PC-9 (cell line): ENCODE results near the gene NCAPH2. TPM values are rescaled to one million over a fixed set of nuclear protein-coding genes. Genes with fewer than 3 reads are reported as not detected.

Source experiments
- BruUV-seq: library from RNA; stranded (reverse); fragments of 400-500 nt; replicated peaks from 2 replicates; lab custom pipeline; 2021; lab: Mats Ljungman, UMichigan
- CTCF ChIA-PET: fragments of 300-600 bp; sonication (Branson Sonifier 250); formaldehyde crosslinking; loops from one replicate; lab custom pipeline; 2022; ENCODE audit warnings: antibody characterized with exemption; lab: Charles Lee
- POLR2A ChIA-PET: fragments of 300-600 bp; sonication (Branson Sonifier 250); formaldehyde crosslinking; loops from one replicate; lab custom pipeline; 2022; ENCODE audit warnings: antibody characterized with exemption; ENCODE audit not compliant: unreplicated experiment; lab: Charles Lee
- DNase-seq, 2 experiments: peaks; one replicate each; pipeline versions ENCODE4 v3.0.0 to v3.0.0-alpha.2; 2015 to 2022; ENCODE audit warnings: mixed read lengths in 1 of 2
- H2AFZ ChIP-seq: fragments of 200-600 bp; sonication (generic); 2 replicates; pipeline ENCODE4 v1.8.1; 2017; ENCODE audit warnings: antibody characterized with exemption
- H3F3A ChIP-seq: fragments of 200-600 bp; sonication (generic); 2 replicates; pipeline ENCODE4 v1.8.1; 2017; ENCODE audit warnings: antibody characterized with exemption, mild to moderate bottlenecking, low read depth; ENCODE audit not compliant: insufficient read depth
- H3K27ac ChIP-seq: fragments of 200-600 bp; sonication (generic); 2 replicates; pipeline ENCODE4 v1.6.1; 2016; ENCODE audit warnings: mixed run types
- H3K27me3 ChIP-seq: fragments of 200-600 bp; sonication (generic); 2 replicates; pipeline ENCODE4 v1.6.1; 2016; ENCODE audit warnings: low read depth, mixed run types; ENCODE audit not compliant: insufficient read depth
- H3K36me3 ChIP-seq: fragments of 200-600 bp; sonication (generic); 2 replicates; pipeline ENCODE4 v1.6.1; 2016; ENCODE audit warnings: low read depth, mixed run types
- H3K4me1 ChIP-seq: fragments of 200-600 bp; sonication (generic); replicated peaks from 2 replicates; pipeline ENCODE4 v1.6.1; 2016; ENCODE audit warnings: mixed run types; ENCODE audit not compliant: insufficient read depth
- H3K4me2 ChIP-seq: fragments of 200-600 bp; sonication (generic); 2 replicates; pipeline ENCODE4 v1.6.1; 2017; ENCODE audit warnings: mixed run types
- H3K4me3 ChIP-seq: fragments of 200-600 bp; sonication (generic); 2 replicates; pipeline ENCODE4 v1.6.1; 2016; ENCODE audit warnings: mixed run types
- H3K79me2 ChIP-seq: fragments of 200-600 bp; sonication (generic); 2 replicates; pipeline ENCODE4 v1.6.1; 2017; ENCODE audit warnings: low read depth, mixed run types
- H3K9me2 ChIP-seq: fragments of 200-600 bp; sonication (generic); 2 replicates; pipeline ENCODE4 v1.8.1; 2017; ENCODE audit warnings: mild to moderate bottlenecking; ENCODE audit not compliant: insufficient read depth
- H3K9me3 ChIP-seq: fragments of 200-600 bp; sonication (generic); 2 replicates; pipeline ENCODE4 v1.8.1; 2016; ENCODE audit warnings: low read depth; ENCODE audit not compliant: insufficient read depth
- H4K20me1 ChIP-seq: fragments of 200-600 bp; sonication (generic); 2 replicates; pipeline ENCODE4 v1.8.1; 2017; ENCODE audit not compliant: insufficient read depth
- CTCF ChIP-seq: fragments of 200-600 bp; sonication (generic); conservative IDR thresholded peaks from 2 replicates; pipeline ENCODE4 v1.6.1; 2017; ENCODE audit warnings: mixed run types, antibody characterized with exemption, mild to moderate bottlenecking, moderate library complexity
- EZH2 ChIP-seq: fragments of 200-600 bp; sonication (generic); IDR thresholded peaks from 2 replicates; pipeline ENCODE4 v1.8.0; 2017; ENCODE audit warnings: antibody characterized with exemption, low read depth
- intact Hi-C: fragments of 100-400 bp; cut with micrococcal nuclease; formaldehyde crosslinking; loops from one replicate; pipeline ENCODE4 v1.10.0; 2022; ENCODE audit not compliant: unreplicated experiment
- total RNA-seq: library from RNA; stranded (reverse); gene quantifications from 2 replicates; pipeline ENCODE4 v1.2.3, GENCODE V29; 2021

The NCAPH2 gene
- total RNA-seq, 1 experiment from 2014 or later = 58.8 TPM

DNA sequence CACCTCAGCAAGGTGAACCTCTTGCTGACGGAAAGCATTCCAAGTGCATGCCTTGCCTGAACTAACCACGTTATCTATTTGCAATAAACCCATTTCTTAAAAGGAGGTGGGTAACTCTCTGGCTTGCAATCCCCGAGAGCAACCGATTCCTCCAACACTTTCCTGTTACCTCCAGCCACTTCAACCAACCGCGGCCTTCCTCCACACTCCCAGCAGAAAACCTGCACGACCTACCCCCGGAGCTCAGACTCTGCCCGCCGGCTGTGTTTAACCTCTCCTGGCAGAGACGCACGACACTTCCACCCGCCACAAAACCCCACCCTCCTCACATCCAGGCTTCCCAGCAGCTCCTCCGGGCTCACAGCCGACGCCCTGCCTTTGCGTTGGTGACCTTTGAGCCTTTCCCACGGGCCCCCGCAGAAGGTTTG lies 16.7 kb downstream of the NCAPH2 start:
- CTCF ChIA-PET = interaction anchor here (1.2 to 2.6 kb wide), 2 partner anchors 38 to 183 kb away, joined by 4 to 14 read pairs; partner anchors contain the start of gene SYCE3
- intact Hi-C loops = loop anchor here (2.0 kb wide), 1 partner anchor 16 kb away; the partner anchor contains the start of gene NCAPH2

DNA sequence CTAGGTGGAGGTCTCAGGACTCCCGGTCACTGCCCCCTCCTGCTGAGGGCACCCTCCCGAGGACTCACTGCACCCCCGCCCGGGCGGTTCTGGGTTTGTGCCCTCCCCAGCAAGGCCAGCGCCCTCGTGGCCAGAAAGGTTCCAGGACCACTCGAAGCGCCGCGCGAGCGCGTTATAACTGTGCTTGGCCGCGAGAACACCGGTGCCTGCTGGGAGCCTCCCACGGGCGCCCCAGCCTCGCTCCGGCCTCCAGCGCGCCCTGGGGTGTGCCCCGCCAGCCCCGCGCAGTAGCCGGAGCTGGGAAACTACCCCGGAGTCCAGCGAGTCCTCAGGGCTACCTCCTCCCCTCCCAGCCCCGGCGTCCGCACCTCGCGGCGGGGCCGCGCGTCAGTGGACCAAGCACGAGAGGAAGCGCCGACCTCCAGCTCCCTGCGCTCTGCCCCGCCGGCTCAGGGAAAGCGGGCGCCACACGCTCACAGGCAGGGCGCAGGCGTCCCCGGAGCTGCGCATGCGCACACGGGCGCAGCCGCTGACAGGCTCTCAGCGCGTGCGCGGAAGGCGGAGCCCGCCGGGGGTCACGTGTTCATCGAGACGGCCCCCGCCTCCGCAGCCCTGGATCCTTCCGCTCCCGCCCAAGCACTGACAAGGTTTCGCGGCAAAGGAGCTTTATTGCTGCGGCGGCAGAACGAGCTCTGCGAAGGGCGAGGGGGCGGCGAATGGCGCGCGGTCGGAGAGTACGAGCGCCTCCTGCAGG lies 17.3 kb downstream of the NCAPH2 start, which contains the start of gene SCO2:
TSS of gene SCO2 (minus strand) at position 495 of the 754 bp plus-strand sequence. CDS start 1,187 bp downstream, outside the sequence.
- peaks cover 23% of the 10 kb centered on the region for H3K4me1 ChIP-seq
- peak within 1 kb of the TSS; percentile 56 for H3K27ac ChIP-seq
- intact Hi-C loops = loop anchor here (2.0 kb wide), 1 partner anchor 16 kb away; the partner anchor contains the start of gene NCAPH2
- peaks cover 55% of the 10 kb centered on the region for H3F3A ChIP-seq
- peak within 1 kb of the TSS; percentile 85 for H2AFZ ChIP-seq
- ChIA-PET POLR2A (interaction anchor here (0.6 to 1.4 kb wide), 6 partner anchors 13 to 594 kb away, joined by 3 to 27 read pairs (median 4); partner anchors contain the start of genes LMF2 and NCAPH2), CTCF (interaction anchor here (0.6 to 2.6 kb wide), 14 partner anchors 14 to 512 kb away, joined by 3 to 14 read pairs (median 4); partner anchors contain the start of genes LMF2 and SYCE3)
- peak within 1 kb of the TSS; percentile 94 for H3K4me2 ChIP-seq
- peaks cover 5% of the 10 kb centered on the region for H3K36me3 ChIP-seq
- H4K20me1 ChIP-seq = peaks cover 24% of the 10 kb centered on the region
- BruUV-seq = no TSS peak
- H3K79me2 ChIP-seq = peaks cover 23% of the 10 kb centered on the region
- DNase-seq = peak; percentile 94 to 97
- TF ChIP-seq CTCF (peak; percentile 31; the same call in 1 of the 2 replicates), EZH2 (no peak)
- H3K4me3 ChIP-seq = peak within 1 kb of the TSS; percentile 96
- H3K27me3 ChIP-seq = no peaks in the 10 kb centered on the region
- H3K9me3 ChIP-seq = no peaks in the 10 kb centered on the region
- H3K9me2 ChIP-seq = no peaks in the 10 kb centered on the region

More for the DNA sequence above, 16.7 kb downstream of the NCAPH2 start:
- Histone ChIP-seq H3K4me3 (peak overlapping the region; percentile 96), H2AFZ (peak overlapping the region; percentile 85), H3K36me3 (peaks cover 7% of the 10 kb centered on the region), H3K9me2 (no peaks in the 10 kb centered on the region), H3K9me3 (no peaks in the 10 kb centered on the region), H3K4me2 (peak overlapping the region; percentile 94), H3K79me2 (peaks cover 23% of the 10 kb centered on the region), H4K20me1 (peaks cover 24% of the 10 kb centered on the region), H3K27ac (peak overlapping the region; percentile 56), H3K4me1 (peaks cover 23% of the 10 kb centered on the region), H3F3A (peaks cover 53% of the 10 kb centered on the region), H3K27me3 (no peaks in the 10 kb centered on the region)
- POLR2A ChIA-PET = interaction anchor here (1.4 kb wide), 1 partner anchor 17 kb away, joined by 27 read pairs; the partner anchor contains the start of genes LMF2 and NCAPH2
- TF ChIP-seq EZH2 (no peak), CTCF (no peak)
- DNase-seq = no peak
- BruUV-seq = no TSS peak

DNA sequence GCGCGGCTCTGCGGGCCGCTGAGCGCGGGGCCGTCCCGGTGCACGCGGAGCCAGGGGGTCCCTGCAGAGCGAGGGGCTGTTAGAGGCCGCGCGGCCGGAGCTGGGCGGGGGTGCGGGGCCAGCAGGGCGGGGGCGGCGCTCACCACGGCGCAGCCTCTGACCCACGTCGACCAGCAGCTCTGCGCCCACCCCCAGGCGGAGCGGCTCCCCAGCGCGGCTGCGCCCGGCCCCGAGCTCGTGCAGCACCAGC lies 17.8 kb downstream of the NCAPH2 start:
- Histone ChIP-seq H3K4me2 (peak overlapping the region; percentile 94), H4K20me1 (peaks cover 24% of the 10 kb centered on the region), H3K9me2 (no peaks in the 10 kb centered on the region), H3K9me3 (no peaks in the 10 kb centered on the region), H3F3A (peaks cover 59% of the 10 kb centered on the region), H2AFZ (peak overlapping the region; percentile 85), H3K27ac (peak overlapping the region; percentile 56), H3K79me2 (peaks cover 23% of the 10 kb centered on the region), H3K36me3 (peaks cover 5% of the 10 kb centered on the region), H3K4me1 (peaks cover 23% of the 10 kb centered on the region), H3K4me3 (peak overlapping the region; percentile 96), H3K27me3 (no peaks in the 10 kb centered on the region)
- CTCF ChIA-PET = interaction anchor here (0.6 to 2.6 kb wide), 14 partner anchors 13 to 512 kb away, joined by 3 to 14 read pairs (median 4); partner anchors contain the start of genes LMF2 and SYCE3
- BruUV-seq = no TSS peak
- no peak for DNase-seq
- intact Hi-C loops = loop anchor here (2.0 kb wide), 3 partner anchors 17 to 95 kb away; partner anchors contain the start of genes CHKB and NCAPH2
- POLR2A ChIA-PET = interaction anchor here (0.6 to 1.4 kb wide), 7 partner anchors 12 to 595 kb away, joined by 3 to 27 read pairs (median 4); partner anchors contain the start of genes LMF2 and NCAPH2
- no peak for TF ChIP-seq EZH2
- TF ChIP-seq CTCF = no peak
